Renal cortical epithelial cell (primary cell): ENCODE data around the gene TTC5. TPM values are rescaled to one million over a fixed set of nuclear protein-coding genes. Genes with fewer than 3 reads are reported as not detected.
"Not testable (repeated sequence)": the region's sequence is repeated elsewhere in the genome, so short reads cannot be mapped to it uniquely, and the experiment has no call there.

Source experiments
- DNase-seq: peaks from one replicate; pipeline ENCODE4 v3.0.0-alpha.2; 2011; ENCODE audit warnings: low read depth
- total RNA-seq: library from RNA; depleted of rRNA; stranded (reverse); fragments of >200 nt; gene quantifications from 2 replicates; pipeline ENCODE4 v1.2.3, GENCODE V29; 2014

TTC5 gene
- total RNA-seq, 1 donor from 2014 or later: 26.4 TPM

- no peak for DNase-seq
Measured at GRCh38 chr14:20302042-20302755, 3.6 kb downstream of the TTC5 start.

- DNase-seq: peak; percentile 30
Measured at GRCh38 chr14:20295067-20295466, 10.7 kb downstream of the TTC5 start.

- DNase-seq: no peak
Measured at GRCh38 chr14:20294636-20295035, 11.1 kb downstream of the TTC5 start.

- DNase-seq: not testable (repeated sequence)
Measured at GRCh38 chr14:20281998-20282397, 23.8 kb downstream of the TTC5 start.

GRCh38 chr14:20280265-20280664, 25.5 kb downstream of the TTC5 start:
- DNase-seq: not testable (repeated sequence)

GRCh38 chr14:20278414-20278813, 27.3 kb downstream of the TTC5 start:
- peak; percentile 24 for DNase-seq

GRCh38 chr14:20277409-20277808, 28.3 kb downstream of the TTC5 start:
- no peak for DNase-seq

GRCh38 chr14:20274062-20274461, 31.7 kb downstream of the TTC5 start:
- no peak for DNase-seq

GRCh38 chr14:20264361-20264760, 41.4 kb downstream of the TTC5 start:
- peak; percentile 1 for DNase-seq

- DNase-seq: peak; percentile 85
Measured at GRCh38 chr14:20262642-20263128, 43.1 kb downstream of the TTC5 start.

- peak; percentile 9 for DNase-seq
Measured at GRCh38 chr14:20247646-20248246, 58.0 kb downstream of the TTC5 start.

Other genes with a start within 250 kb of the TTC5 start
- not detected in 2 replicates for gene OR4L1, start 245.9 kb downstream of the TTC5 start, total RNA-seq
- gene OR4K17, start 195.2 kb downstream of the TTC5 start, total RNA-seq: not detected in 2 replicates
- not detected in 2 replicates for gene OR4N5, start 167.1 kb downstream of the TTC5 start, total RNA-seq
- gene OR11G2, start 115.1 kb downstream of the TTC5 start, total RNA-seq: not detected in 2 replicates
- not detected in 2 replicates for gene OR11H6, start 82.2 kb downstream of the TTC5 start, total RNA-seq
- gene OR11H7, start 77.0 kb downstream of the TTC5 start, total RNA-seq: not detected in 2 replicates
- gene OR11H4, start 66.7 kb downstream of the TTC5 start, total RNA-seq: not detected in 2 replicates
- 40.1 and 60.3 TPM in 2 replicates for gene CCNB1IP1, start 27.3 kb upstream of the TTC5 start, total RNA-seq
- gene PARP2, start 37.7 kb upstream of the TTC5 start, total RNA-seq: 4.2 and 12.6 TPM in 2 replicates
- 20.8 and 32.5 TPM in 2 replicates for gene TEP1, start 107.5 kb upstream of the TTC5 start, total RNA-seq
- not detected in 2 replicates for gene KLHL33, start 130.2 kb upstream of the TTC5 start, total RNA-seq
- 22.9 and 60.1 TPM in 2 replicates for gene OSGEP, start 148.9 kb upstream of the TTC5 start, total RNA-seq
- gene APEX1, start 149.3 kb upstream of the TTC5 start, total RNA-seq: 66.0 and 73.5 TPM in 2 replicates
- 14.9 and 23.1 TPM in 2 replicates for gene PIP4P1, start 155.5 kb upstream of the TTC5 start, total RNA-seq
- 88.2 and 172 TPM in 2 replicates for gene PNP, start 163.5 kb upstream of the TTC5 start, total RNA-seq
- not detected in 2 replicates for gene RNASE10, start 199.6 kb upstream of the TTC5 start, total RNA-seq